ENCODE data around the gene C6orf62.

GRCh38 chr6:24702720-24703282 is 16.2 kb downstream of the C6orf62 start:
- TF ChIP-seq, protein P1, sequence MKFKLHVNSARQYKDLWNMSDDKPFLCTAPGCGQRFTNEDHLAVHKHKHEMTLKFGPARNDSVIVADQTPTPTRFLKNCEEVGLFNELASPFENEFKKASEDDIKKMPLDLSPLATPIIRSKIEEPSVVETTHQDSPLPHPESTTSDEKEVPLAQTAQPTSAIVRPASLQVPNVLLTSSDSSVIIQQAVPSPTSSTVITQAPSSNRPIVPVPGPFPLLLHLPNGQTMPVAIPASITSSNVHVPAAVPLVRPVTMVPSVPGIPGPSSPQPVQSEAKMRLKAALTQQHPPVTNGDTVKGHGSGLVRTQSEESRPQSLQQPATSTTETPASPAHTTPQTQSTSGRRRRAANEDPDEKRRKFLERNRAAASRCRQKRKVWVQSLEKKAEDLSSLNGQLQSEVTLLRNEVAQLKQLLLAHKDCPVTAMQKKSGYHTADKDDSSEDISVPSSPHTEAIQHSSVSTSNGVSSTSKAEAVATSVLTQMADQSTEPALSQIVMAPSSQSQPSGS (tag by site-specific recombination; IDR thresholded peaks at IDR 0.05; ENCODE audit: low read depth): no peak
- TF ChIP-seq CTCF (tag by site-specific recombination; IDR thresholded peaks at IDR 0.05): no peak
- TF ChIP-seq ZNF24 (tag by site-specific recombination; IDR thresholded peaks at IDR 0.05): no peak
- no peak for TF ChIP-seq ZFP41 (tag by site-specific recombination; IDR thresholded peaks at IDR 0.05; ENCODE audit: borderline replicate concordance)
- TF ChIP-seq ZNF311 (tag by site-specific recombination; IDR thresholded peaks at IDR 0.05; ENCODE audit: borderline replicate concordance): no peak
- no peak for TF ChIP-seq ZNF677 (tag by site-specific recombination; IDR thresholded peaks at IDR 0.05)
- no peak for TF ChIP-seq GFI1B (tag by site-specific recombination; IDR thresholded peaks at IDR 0.05)
- no peak for TF ChIP-seq SALL2 (tag by site-specific recombination; IDR thresholded peaks at IDR 0.05; ENCODE audit: borderline replicate concordance)
- TF ChIP-seq KLF10 (tag by site-specific recombination; IDR thresholded peaks at IDR 0.05): no peak

Measured in HEK293 (cell line).